IPS-15b (cell line): Measurements from ENCODE around the gene LINGO3.
"Not testable (repeated sequence)": the region's sequence is repeated elsewhere in the genome, so short reads cannot be mapped to it uniquely, and the experiment has no call there.

ENCODE experiments used
- H3K27me3 ChIP-seq: one replicate; pipeline ENCODE4 v1.6.1; 2013; ENCODE audit warnings: low read length; ENCODE audit not compliant: control insufficient read depth, insufficient read depth
- H3K36me3 ChIP-seq: one replicate; pipeline ENCODE4 v1.6.1; 2013; ENCODE audit warnings: low read length; ENCODE audit not compliant: control insufficient read depth, insufficient read depth
- H3K4me1 ChIP-seq: one replicate; pipeline ENCODE4 v1.6.1; 2013; ENCODE audit warnings: mild to moderate bottlenecking, low read length; ENCODE audit not compliant: control insufficient read depth, insufficient read depth
- H3K4me3 ChIP-seq: one replicate; pipeline ENCODE4 v1.5.1; 2013; ENCODE audit warnings: low read depth, low read length
- H3K9ac ChIP-seq: one replicate; pipeline ENCODE4 v1.6.1; 2013; ENCODE audit warnings: low read depth, mild to moderate bottlenecking, low read length
- H3K9me3 ChIP-seq: one replicate; pipeline ENCODE4 v1.6.1; 2013; ENCODE audit warnings: mild to moderate bottlenecking, low read length; ENCODE audit not compliant: control insufficient read depth, insufficient read depth

Gene LINGO3

GRCh38 chr19:2282062-2282861, 25.7 kb downstream of the LINGO3 start, which contains the start of gene PEAK3:
TSS of gene PEAK3 (minus strand) at chr19:2282175. CDS start at chr19:2280931, 1,244 bp downstream.
- H3K9ac ChIP-seq = no peak within 1 kb of the TSS
- H3K27me3 ChIP-seq = peaks cover 9% of the 10 kb centered on the region
- H3K36me3 ChIP-seq = no peaks in the 10 kb centered on the region
- H3K9me3 ChIP-seq = no peaks in the 10 kb centered on the region
- H3K4me1 ChIP-seq = no peaks in the 10 kb centered on the region
- H3K4me3 ChIP-seq = peak within 1 kb of the TSS; percentile 48

- peak overlapping the region; percentile 48 for H3K4me3 ChIP-seq
- H3K9ac ChIP-seq, H3K4me1 ChIP-seq, H3K27me3 ChIP-seq, H3K36me3 ChIP-seq, H3K9me3 ChIP-seq: not testable (repeated sequence)
Measured at GRCh38 chr19:2281265-2282061, 26.5 kb downstream of the LINGO3 start.

GRCh38 chr19:2280633-2281264, 27.2 kb downstream of the LINGO3 start:
- no peaks in the 10 kb centered on the region for H3K36me3 ChIP-seq
- H3K9me3 ChIP-seq = no peaks in the 10 kb centered on the region
- peaks cover 8% of the 10 kb centered on the region for H3K27me3 ChIP-seq
- no peak overlapping the region for H3K9ac ChIP-seq
- no peaks in the 10 kb centered on the region for H3K4me1 ChIP-seq
- H3K4me3 ChIP-seq = no peak overlapping the region

- Histone ChIP-seq H3K9me3 (no peaks in the 10 kb centered on the region), H3K4me1 (no peaks in the 10 kb centered on the region), H3K27me3 (peaks cover 8% of the 10 kb centered on the region), H3K36me3 (no peaks in the 10 kb centered on the region), H3K4me3 (no peak overlapping the region), H3K9ac (no peak overlapping the region)
Measured at GRCh38 chr19:2278459-2279158, 29.3 kb downstream of the LINGO3 start.

GRCh38 chr19:2277138-2277537, 30.8 kb downstream of the LINGO3 start:
- Histone ChIP-seq H3K9me3 (no peaks in the 10 kb centered on the region), H3K36me3 (peaks cover 6% of the 10 kb centered on the region), H3K9ac (no peak overlapping the region), H3K4me1 (no peaks in the 10 kb centered on the region), H3K27me3 (no peaks in the 10 kb centered on the region), H3K4me3 (no peak overlapping the region)

- H3K4me3 ChIP-seq = no peak overlapping the region
- H3K27me3 ChIP-seq = no peaks in the 10 kb centered on the region
- H3K9me3 ChIP-seq = no peaks in the 10 kb centered on the region
- H3K36me3 ChIP-seq = peaks cover 11% of the 10 kb centered on the region
- peaks cover 2% of the 10 kb centered on the region for H3K4me1 ChIP-seq
- H3K9ac ChIP-seq = no peak overlapping the region
Measured at GRCh38 chr19:2276429-2276986, 31.4 kb downstream of the LINGO3 start.

GRCh38 chr19:2275588-2276428, 32.1 kb downstream of the LINGO3 start:
- H3K9ac ChIP-seq = no peak overlapping the region
- no peak overlapping the region for H3K4me3 ChIP-seq
- peaks cover 2% of the 10 kb centered on the region for H3K4me1 ChIP-seq
- H3K36me3 ChIP-seq = peaks cover 12% of the 10 kb centered on the region
- H3K9me3 ChIP-seq = no peaks in the 10 kb centered on the region
- no peaks in the 10 kb centered on the region for H3K27me3 ChIP-seq

GRCh38 chr19:2274931-2275535, 32.9 kb downstream of the LINGO3 start:
- H3K9me3 ChIP-seq = no peaks in the 10 kb centered on the region
- H3K4me1 ChIP-seq = peaks cover 2% of the 10 kb centered on the region
- H3K27me3 ChIP-seq = no peaks in the 10 kb centered on the region
- H3K36me3 ChIP-seq = peaks cover 14% of the 10 kb centered on the region
- H3K9ac ChIP-seq = no peak overlapping the region
- no peak overlapping the region for H3K4me3 ChIP-seq

- peak overlapping the region; percentile 11 for H3K4me3 ChIP-seq
- H3K27me3 ChIP-seq = no peaks in the 10 kb centered on the region
- no peaks in the 10 kb centered on the region for H3K9me3 ChIP-seq
- peaks cover 2% of the 10 kb centered on the region for H3K4me1 ChIP-seq
- H3K36me3 ChIP-seq = peaks cover 17% of the 10 kb centered on the region
- no peak overlapping the region for H3K9ac ChIP-seq
Measured at GRCh38 chr19:2274185-2274711, 33.7 kb downstream of the LINGO3 start.
